ENCODE results near the gene MYL12A. TPM values are rescaled to one million over a fixed set of nuclear protein-coding genes. Genes with fewer than 3 reads are reported as not detected.

MYL12A gene
- total RNA-seq, 4 donors from 2014 or later: 281 to 361 (median 317) TPM

- Histone ChIP-seq H3K4me1 (peaks cover 0 to 9% (median 0%) of the 10 kb centered on the region in 3 donors), H3K9me3 (no peaks in the 10 kb centered on the region), H3K36me3 (no peaks in the 10 kb centered on the region), H3K27me3 (no peaks in the 10 kb centered on the region), H3K27ac (no peak overlapping the region), H3K4me3 (no peak overlapping the region)
- no peak for DNase-seq
- intact Hi-C loops (cut with DNase I): loop anchor here (5.0 kb wide), 1 partner anchor 301 kb away; no protein-coding TSS in a partner anchor
- no peak for TF ChIP-seq CTCF (IDR thresholded peaks at IDR 0.05)
- TF ChIP-seq POLR2A (IDR thresholded peaks at IDR 0.05): no peak
- WGBS, 2 donors: 88 to 91% methylated on average over 3 to 4 of the region's 4 CpGs
These were observed 14.0 kb upstream of the MYL12A start for GRCh38 chr18:3233433-3234168.

- no peak for TF ChIP-seq POLR2A (IDR thresholded peaks at IDR 0.05)
- TF ChIP-seq CTCF (IDR thresholded peaks at IDR 0.05): no peak
- Histone ChIP-seq H3K4me3 (no peak overlapping the region), H3K4me1 (peaks cover 0 to 9% (median 0%) of the 10 kb centered on the region in 3 donors), H3K27me3 (no peaks in the 10 kb centered on the region), H3K9me3 (no peaks in the 10 kb centered on the region), H3K36me3 (no peaks in the 10 kb centered on the region), H3K27ac (no peak overlapping the region)
- 5 to 33% methylated on average over 5 of the region's 5 CpGs for WGBS, 2 donors
- intact Hi-C loops (cut with DNase I): loop anchor here (5.0 kb wide), 1 partner anchor 302 kb away; no protein-coding TSS in a partner anchor
- DNase-seq: no peak
These were observed 13.1 kb upstream of the MYL12A start for GRCh38 chr18:3234457-3234856.

- WGBS, 2 donors: 91 to 96% methylated on average over 2 of the region's 2 CpGs
- no peak overlapping the region for H3K4me3 ChIP-seq
- H3K9me3 ChIP-seq: no peaks in the 10 kb centered on the region
- intact Hi-C loops (cut with DNase I): no loop called here
- DNase-seq: no peak
- H3K27me3 ChIP-seq: no peaks in the 10 kb centered on the region
- no peaks in the 10 kb centered on the region for H3K36me3 ChIP-seq
- H3K4me1 ChIP-seq: peaks cover 0 to 5% (median 0%) of the 10 kb centered on the region in 3 donors
- H3K27ac ChIP-seq: no peak overlapping the region
- TF ChIP-seq POLR2A (IDR thresholded peaks at IDR 0.05) (no peak), CTCF (IDR thresholded peaks at IDR 0.05) (no peak)
These were observed 11.8 kb upstream of the MYL12A start for GRCh38 chr18:3235846-3236245.

- no peak for TF ChIP-seq CTCF (IDR thresholded peaks at IDR 0.05)
- TF ChIP-seq POLR2A (IDR thresholded peaks at IDR 0.05): no peak
- Histone ChIP-seq H3K36me3 (no peaks in the 10 kb centered on the region), H3K27me3 (no peaks in the 10 kb centered on the region), H3K4me1 (peaks cover 0 to 5% (median 0%) of the 10 kb centered on the region in 3 donors), H3K4me3 (no peak overlapping the region), H3K9me3 (no peaks in the 10 kb centered on the region), H3K27ac (no peak overlapping the region)
- 64 to 65% methylated on average over 4 of the region's 4 CpGs for WGBS, 2 donors
- intact Hi-C loops (cut with DNase I): no loop called here
- DNase-seq: no peak
These were observed 11.1 kb upstream of the MYL12A start for GRCh38 chr18:3236470-3236869.

GRCh38 chr18:3238742-3239141, 8.9 kb upstream of the MYL12A start:
- Histone ChIP-seq H3K27me3 (no peaks in the 10 kb centered on the region), H3K4me1 (peaks cover 0 to 5% (median 0%) of the 10 kb centered on the region in 3 donors), H3K9me3 (no peaks in the 10 kb centered on the region), H3K36me3 (no peaks in the 10 kb centered on the region), H3K4me3 (no peak overlapping the region), H3K27ac (no peak overlapping the region)
- intact Hi-C loops (cut with DNase I): no loop called here
- DNase-seq: no peak
- 87 to 89% methylated on average over 2 of the region's 2 CpGs for WGBS, 2 donors
- TF ChIP-seq CTCF (IDR thresholded peaks at IDR 0.05): no peak
- TF ChIP-seq POLR2A (IDR thresholded peaks at IDR 0.05): no peak

Measured in esophagus squamous epithelium (tissue), 5 donors.